Activated T-cell treated with anti-CD3 and anti-CD28 coated beads for 24 hours (primary cell): ENCODE data around the gene FOXI3.
"Not testable (repeated sequence)": the region's sequence is repeated elsewhere in the genome, so short reads cannot be mapped to it uniquely, and the experiment has no call there.

ENCODE experiments used
- DNase-seq: peaks from one replicate; pipeline ENCODE4 v3.0.0-alpha.2; 2020; ENCODE audit warnings: low read depth

FOXI3 gene

GRCh38 chr2:88442061-88442460 is 10.4 kb downstream of the FOXI3 start:
- DNase-seq = no peak

DNA sequence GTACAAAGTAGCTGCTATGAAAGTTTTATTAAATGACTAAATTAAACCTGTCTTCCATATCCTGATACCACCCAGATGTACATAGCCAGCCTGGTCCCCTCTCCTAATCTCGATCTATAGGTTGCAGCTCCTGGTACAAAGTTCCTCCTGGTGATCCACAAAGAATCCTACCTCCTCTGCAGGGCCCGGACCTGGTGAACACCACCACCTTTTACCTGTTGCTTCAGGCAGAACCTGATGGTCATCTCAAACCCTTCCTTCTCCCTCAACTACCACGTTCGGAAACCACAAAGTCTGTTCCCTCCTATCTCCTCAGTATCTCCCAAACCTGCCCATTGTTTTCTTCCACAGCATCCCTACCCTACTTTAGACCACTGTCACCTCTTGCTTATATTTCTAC is 15.5 kb downstream of the FOXI3 start:
- DNase-seq = no peak

DNA sequence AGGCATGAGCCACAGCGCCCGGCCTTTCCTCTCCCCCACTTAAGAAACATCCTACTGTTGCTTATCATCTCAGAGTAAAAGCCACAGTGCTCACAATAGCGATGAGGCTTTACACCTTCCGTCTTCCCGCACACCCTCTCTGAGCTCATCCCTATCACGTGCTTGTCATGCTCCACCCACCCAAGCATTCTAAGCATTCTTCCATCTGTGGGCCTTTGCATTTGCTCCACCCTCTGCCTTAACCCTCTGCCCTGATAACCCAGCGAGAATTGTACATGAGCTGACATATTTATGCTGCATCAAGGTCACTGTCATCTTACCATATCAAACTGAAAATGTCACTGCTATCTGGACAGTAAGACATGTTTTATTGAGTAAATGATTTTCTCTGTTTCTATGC is 22.6 kb downstream of the FOXI3 start:
- no peak for DNase-seq

- no peak for DNase-seq
Observed at GRCh38 chr2:88423733-88424132, 28.8 kb downstream of the FOXI3 start.

- DNase-seq = not testable (repeated sequence)
Observed at GRCh38 chr2:88419051-88419450, 33.4 kb downstream of the FOXI3 start.

DNA sequence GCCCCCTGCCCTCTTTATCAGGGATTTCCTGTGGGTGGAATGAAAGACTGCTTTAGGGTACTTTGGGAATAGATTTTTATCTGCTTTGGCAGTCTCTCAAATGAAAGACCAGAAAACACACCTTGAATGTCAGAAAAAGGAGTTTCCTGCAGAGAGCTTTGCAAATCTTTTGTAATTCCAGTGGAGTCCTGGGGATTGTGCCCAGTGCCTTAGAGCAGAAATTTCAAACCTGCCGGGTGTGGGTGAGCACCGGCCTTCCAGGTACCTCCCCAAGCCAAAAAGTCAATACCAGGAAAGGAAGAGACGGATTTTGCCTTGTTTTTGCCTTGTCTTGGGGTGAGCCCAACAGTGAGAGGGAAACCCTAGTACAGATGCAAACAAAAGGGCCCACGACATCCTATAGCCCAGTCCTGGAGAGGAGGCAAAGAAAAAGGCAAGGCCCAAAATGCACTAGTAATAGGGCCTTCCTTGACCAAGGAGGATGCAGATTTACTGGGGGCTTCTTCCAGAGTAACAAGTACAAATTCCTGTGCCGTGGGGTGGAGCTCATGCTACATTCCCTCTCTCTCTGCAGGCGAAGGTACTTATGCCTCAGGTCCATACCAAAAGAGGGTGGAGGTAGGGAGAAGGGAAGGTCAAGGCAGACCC is 36.4 kb downstream of the FOXI3 start:
- DNase-seq = no peak

GRCh38 chr2:88408870-88409269 is 43.6 kb downstream of the FOXI3 start:
- not testable (repeated sequence) for DNase-seq

GRCh38 chr2:88400037-88400767 is 52.3 kb downstream of the FOXI3 start:
- no peak for DNase-seq

- DNase-seq = no peak
Observed at GRCh38 chr2:88398180-88398579, 54.3 kb downstream of the FOXI3 start.
